Measurements from ENCODE around the gene TLE2. TPM values are rescaled to one million over a fixed set of nuclear protein-coding genes. Genes with fewer than 3 reads are reported as not detected.
"Not testable (repeated sequence)": the region's sequence is repeated elsewhere in the genome, so short reads cannot be mapped to it uniquely, and the experiment has no call there.

The TLE2 gene
- total and polyA plus RNA-seq, 10 donors, result 12.0 to 88.0 (median 40.0) TPM

- intact Hi-C loops (cut with DNase I; ENCODE audit: low total_unique reads), result no loop called here
- WGBS, 5 donors, result 72 to 82% (median 78%) methylated on average over 12 to 13 of the region's 13 CpGs
These were observed 31.4 kb downstream of the TLE2 start for GRCh38 chr19:2997720-2998119.

GRCh38 chr19:2994588-2995131 lies 34.4 kb downstream of the TLE2 start:
- Histone ChIP-seq H3K4me1 (no peaks in the 10 kb centered on the region), H3K4me3 (no peak overlapping the region), H3K9me3 (peaks cover 0 to 5% (median 0%) of the 10 kb centered on the region in 8 donors), H3K27me3 (replicated peaks in 1 of 7) (peaks cover 0 to 4% (median 0%) of the 10 kb centered on the region in 7 donors), H3K27ac (no peak overlapping the region), H3K36me3 (peaks cover 0 to 23% (median 1%) of the 10 kb centered on the region in 6 donors)
- DNase-seq, result no peak
- 78 to 87% (median 86%) methylated on average over 15 of the region's 15 CpGs for WGBS, 5 donors
- TF ChIP-seq POLR2A (IDR thresholded peaks at IDR 0.05) (no peak), CTCF (IDR thresholded peaks at IDR 0.05 in 8 of 11, conservative IDR thresholded peaks at IDR 0.05 in 3 of 11) (no peak), POLR2AphosphoS5 (IDR thresholded peaks at IDR 0.05) (no peak)
- intact Hi-C loops (cut with DNase I; ENCODE audit: low total_unique reads), result no loop called here

More at GRCh38 chr19:2997720-2998119, 31.4 kb downstream of the TLE2 start:
- Histone ChIP-seq H3K27ac (no peak overlapping the region), H3K36me3 (peaks cover 0 to 50% (median 6%) of the 10 kb centered on the region in 6 donors), H3K4me1 (no peaks in the 10 kb centered on the region), H3K4me3 (no peak overlapping the region), H3K27me3 (replicated peaks in 1 of 7) (peaks cover 0 to 4% (median 0%) of the 10 kb centered on the region in 7 donors), H3K9me3 (peaks cover 0 to 5% (median 0%) of the 10 kb centered on the region in 8 donors)
- DNase-seq, result no peak
- TF ChIP-seq POLR2AphosphoS5 (IDR thresholded peaks at IDR 0.05) (no peak), POLR2A (IDR thresholded peaks at IDR 0.05) (no peak), CTCF (IDR thresholded peaks at IDR 0.05 in 8 of 11, conservative IDR thresholded peaks at IDR 0.05 in 3 of 11) (no peak)

- WGBS, 5 donors, result 63 to 75% (median 70%) methylated on average over 7 to 9 of the region's 9 CpGs
- no peak for DNase-seq
- Histone ChIP-seq H3K27ac (no peak overlapping the region), H3K27me3 (replicated peaks in 1 of 7) (peaks cover 0 to 4% (median 0%) of the 10 kb centered on the region in 7 donors), H3K9me3 (no peaks in the 10 kb centered on the region), H3K4me1 (no peaks in the 10 kb centered on the region), H3K4me3 (no peak overlapping the region), H3K36me3 (peaks cover 0 to 15% (median 1%) of the 10 kb centered on the region in 6 donors)
- intact Hi-C loops (cut with DNase I; ENCODE audit: low total_unique reads), result no loop called here
- TF ChIP-seq CTCF (IDR thresholded peaks at IDR 0.05 in 8 of 11, conservative IDR thresholded peaks at IDR 0.05 in 3 of 11) (no peak), POLR2A (IDR thresholded peaks at IDR 0.05) (no peak), POLR2AphosphoS5 (IDR thresholded peaks at IDR 0.05) (no peak)
These were observed 35.5 kb downstream of the TLE2 start for GRCh38 chr19:2993579-2993978.

GRCh38 chr19:2992958-2993357 lies 36.1 kb downstream of the TLE2 start:
- 74 to 88% (median 83%) methylated on average over 13 to 14 of the region's 14 CpGs for WGBS, 5 donors
- Histone ChIP-seq H3K36me3 (peaks cover 0 to 11% (median 1%) of the 10 kb centered on the region in 6 donors), H3K27me3 (replicated peaks in 1 of 7) (peaks cover 0 to 4% (median 0%) of the 10 kb centered on the region in 7 donors), H3K4me3 (no peak overlapping the region), H3K4me1 (no peaks in the 10 kb centered on the region), H3K9me3 (no peaks in the 10 kb centered on the region), H3K27ac (no peak overlapping the region)
- no peak for DNase-seq
- no peak for TF ChIP-seq POLR2AphosphoS5 (IDR thresholded peaks at IDR 0.05)
- no peak for TF ChIP-seq POLR2A (IDR thresholded peaks at IDR 0.05)
- TF ChIP-seq CTCF (IDR thresholded peaks at IDR 0.05 in 8 of 11, conservative IDR thresholded peaks at IDR 0.05 in 3 of 11), result no peak
- intact Hi-C loops (cut with DNase I; ENCODE audit: low total_unique reads), result no loop called here

GRCh38 chr19:2992333-2992732 lies 36.7 kb downstream of the TLE2 start:
- 90 to 95% (median 92%) methylated on average over 11 of the region's 11 CpGs for WGBS, 5 donors
- peaks cover 0 to 10% (median 0%) of the 10 kb centered on the region in 7 donors for H3K27me3 ChIP-seq (replicated peaks in 1 of 7)
- intact Hi-C loops (cut with DNase I; ENCODE audit: low total_unique reads); DNase-seq; H3K27ac ChIP-seq; H3K9me3 ChIP-seq; H3K4me3 ChIP-seq; H3K4me1 ChIP-seq; H3K36me3 ChIP-seq: not testable (repeated sequence)

Data from spleen (tissue), 11 donors.